Measurements from ENCODE around the gene GABRP.

DNA sequence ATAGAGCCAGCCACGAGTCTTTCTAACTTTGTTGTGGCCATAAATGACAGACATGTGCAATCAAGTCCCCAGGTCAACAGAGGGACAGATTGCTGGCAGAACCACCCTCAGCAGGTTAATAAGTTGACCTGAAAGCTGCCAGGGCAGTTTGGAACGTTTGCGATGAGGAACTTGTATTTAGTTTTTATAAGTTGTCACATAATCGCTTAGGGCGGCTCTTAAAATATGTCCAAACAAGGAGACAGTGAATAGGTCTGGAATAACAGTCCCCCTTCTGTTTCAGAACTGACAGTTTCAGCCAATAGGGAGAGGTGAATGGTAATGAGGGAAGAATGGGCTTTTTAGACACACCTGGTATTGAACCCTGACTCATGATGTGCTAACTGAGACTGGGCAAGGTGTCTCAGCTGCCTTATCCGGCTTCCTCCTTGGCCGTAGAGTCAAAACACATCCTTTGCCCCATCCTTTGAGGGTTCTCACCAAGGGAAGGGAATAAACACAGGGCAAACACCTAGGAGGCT, 33.6 kb upstream of the GABRP start:
- TF ChIP-seq, protein P1, sequence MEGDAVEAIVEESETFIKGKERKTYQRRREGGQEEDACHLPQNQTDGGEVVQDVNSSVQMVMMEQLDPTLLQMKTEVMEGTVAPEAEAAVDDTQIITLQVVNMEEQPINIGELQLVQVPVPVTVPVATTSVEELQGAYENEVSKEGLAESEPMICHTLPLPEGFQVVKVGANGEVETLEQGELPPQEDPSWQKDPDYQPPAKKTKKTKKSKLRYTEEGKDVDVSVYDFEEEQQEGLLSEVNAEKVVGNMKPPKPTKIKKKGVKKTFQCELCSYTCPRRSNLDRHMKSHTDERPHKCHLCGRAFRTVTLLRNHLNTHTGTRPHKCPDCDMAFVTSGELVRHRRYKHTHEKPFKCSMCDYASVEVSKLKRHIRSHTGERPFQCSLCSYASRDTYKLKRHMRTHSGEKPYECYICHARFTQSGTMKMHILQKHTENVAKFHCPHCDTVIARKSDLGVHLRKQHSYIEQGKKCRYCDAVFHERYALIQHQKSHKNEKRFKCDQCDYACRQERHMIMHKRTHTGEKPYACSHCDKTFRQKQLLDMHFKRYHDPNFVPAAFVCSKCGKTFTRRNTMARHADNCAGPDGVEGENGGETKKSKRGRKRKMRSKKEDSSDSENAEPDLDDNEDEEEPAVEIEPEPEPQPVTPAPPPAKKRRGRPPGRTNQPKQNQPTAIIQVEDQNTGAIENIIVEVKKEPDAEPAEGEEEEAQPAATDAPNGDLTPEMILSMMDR (conservative IDR thresholded peaks at IDR 0.05; ENCODE audit: low read length): no peak
- no peak for TF ChIP-seq EZH2phosphoT487 (IDR thresholded peaks at IDR 0.05; ENCODE audit: borderline replicate concordance)

Data from Loucy (cell line).